HAP-1 (cell line): ENCODE measurements around the gene TBC1D22A.
A peak's percentile ranks its signal among the peaks of the same experiment; 100 is the strongest.
"Not testable (repeated sequence)": the region's sequence is repeated elsewhere in the genome, so short reads cannot be mapped to it uniquely, and the experiment has no call there.

Source experiments
- DNase-seq, 2 experiments: peaks; one replicate each; pipeline ENCODE4 v3.0.0-alpha.2; 2016 to 2020; ENCODE audit warnings: low spot score in 2 of 2
- H3K27me3 ChIP-seq: fragments of 250-450 bp; sonication (Bioruptor Pico); 2 replicates; pipeline ENCODE4 v1.5.1; 2020; ENCODE audit warnings: low read depth, mild to moderate bottlenecking, moderate library complexity
- H3K36me3 ChIP-seq: fragments of 250-450 bp; sonication (Bioruptor Pico); replicated peaks from 2 replicates; pipeline ENCODE4 v1.5.1; 2020; ENCODE audit warnings: mild to moderate bottlenecking
- H3K4me1 ChIP-seq: fragments of 250-450 bp; sonication (Bioruptor Pico); 2 replicates; pipeline ENCODE4 v1.5.1; 2020; ENCODE audit warnings: mild to moderate bottlenecking
- H3K4me3 ChIP-seq: fragments of 250-450 bp; sonication (Bioruptor Pico); 2 replicates; pipeline ENCODE4 v1.5.1; 2020; ENCODE audit warnings: mild to moderate bottlenecking, moderate library complexity
- H3K9me3 ChIP-seq: fragments of 250-450 bp; sonication (Bioruptor Pico); 2 replicates; pipeline ENCODE4 v1.5.1; 2020; ENCODE audit warnings: mild to moderate bottlenecking, moderate library complexity
- in situ Hi-C: fragments of 300-500 bp; cut with MboI; formaldehyde crosslinking; loops from 3 replicates; pipeline ENCODE4 v1.14.3; 2020; ENCODE audit warnings: low sequenced_read_pairs, inconsistent platforms, mixed read lengths

The TBC1D22A gene

GRCh38 chr22:46815896-46816731, 53.7 kb downstream of the TBC1D22A start:
- H3K4me3 ChIP-seq: no peak overlapping the region
- no peak for DNase-seq
- H3K36me3 ChIP-seq: no peaks in the 10 kb centered on the region
- no peaks in the 10 kb centered on the region for H3K27me3 ChIP-seq
- in situ Hi-C loops: no loop called here
- H3K4me1 ChIP-seq: 0 out of 2 replicates have a peak, but pooled peaks cover 3% of the 10 kb centered on the region
- no peaks in the 10 kb centered on the region for H3K9me3 ChIP-seq

GRCh38 chr22:46817390-46817789, 54.9 kb downstream of the TBC1D22A start:
- H3K4me1 ChIP-seq, H3K36me3 ChIP-seq, H3K9me3 ChIP-seq, in situ Hi-C loops, H3K27me3 ChIP-seq, H3K4me3 ChIP-seq, DNase-seq: not testable (repeated sequence)

GRCh38 chr22:46823248-46823647, 60.8 kb downstream of the TBC1D22A start:
- Histone ChIP-seq H3K4me3 (no peak overlapping the region), H3K9me3 (no peaks in the 10 kb centered on the region), H3K27me3 (no peaks in the 10 kb centered on the region), H3K36me3 (no peaks in the 10 kb centered on the region), H3K4me1 (no peaks in the 10 kb centered on the region)
- no peak for DNase-seq
- in situ Hi-C loops: no loop called here

- Histone ChIP-seq H3K9me3 (no peaks in the 10 kb centered on the region), H3K36me3 (no peaks in the 10 kb centered on the region), H3K4me3 (no peak overlapping the region), H3K4me1 (no peaks in the 10 kb centered on the region), H3K27me3 (no peaks in the 10 kb centered on the region)
- no peak for DNase-seq
- in situ Hi-C loops: no loop called here
Measured at GRCh38 chr22:46823654-46824053, 61.2 kb downstream of the TBC1D22A start.

GRCh38 chr22:46824344-46824909, 62.0 kb downstream of the TBC1D22A start:
- Histone ChIP-seq H3K4me3 (no peak overlapping the region), H3K36me3 (no peaks in the 10 kb centered on the region), H3K27me3 (no peaks in the 10 kb centered on the region), H3K9me3 (no peaks in the 10 kb centered on the region), H3K4me1 (peaks cover 6% of the 10 kb centered on the region)
- no peak for DNase-seq
- in situ Hi-C loops: no loop called here

- Histone ChIP-seq H3K9me3 (no peaks in the 10 kb centered on the region), H3K4me1 (peaks cover 12% of the 10 kb centered on the region), H3K4me3 (no peak overlapping the region), H3K36me3 (no peaks in the 10 kb centered on the region), H3K27me3 (no peaks in the 10 kb centered on the region)
- in situ Hi-C loops: no loop called here
- no peak for DNase-seq
Measured at GRCh38 chr22:46824980-46825544, 62.6 kb downstream of the TBC1D22A start.

GRCh38 chr22:46826438-46827135, 64.1 kb downstream of the TBC1D22A start:
- Histone ChIP-seq H3K36me3 (no peaks in the 10 kb centered on the region), H3K4me1 (peaks cover 15% of the 10 kb centered on the region)
- in situ Hi-C loops: no loop called here

GRCh38 chr22:46827136-46827780, 64.8 kb downstream of the TBC1D22A start:
- Histone ChIP-seq H3K9me3 (no peaks in the 10 kb centered on the region), H3K27me3 (no peaks in the 10 kb centered on the region), H3K36me3 (no peaks in the 10 kb centered on the region), H3K4me1 (peaks cover 15% of the 10 kb centered on the region), H3K4me3 (no peak overlapping the region)
- no peak for DNase-seq
- in situ Hi-C loops: no loop called here

More at GRCh38 chr22:46826438-46827135, 64.1 kb downstream of the TBC1D22A start:
- Histone ChIP-seq H3K9me3 (no peaks in the 10 kb centered on the region), H3K4me3 (no peak overlapping the region), H3K27me3 (no peaks in the 10 kb centered on the region)
- DNase-seq: no peak

GRCh38 chr22:46827781-46828180, 65.3 kb downstream of the TBC1D22A start:
- no peaks in the 10 kb centered on the region for H3K9me3 ChIP-seq
- no peaks in the 10 kb centered on the region for H3K36me3 ChIP-seq
- no peak overlapping the region for H3K4me3 ChIP-seq
- no peak for DNase-seq
- H3K4me1 ChIP-seq: peaks cover 15% of the 10 kb centered on the region
- in situ Hi-C loops: no loop called here
- H3K27me3 ChIP-seq: no peaks in the 10 kb centered on the region

- H3K9me3 ChIP-seq: no peaks in the 10 kb centered on the region
- H3K4me1 ChIP-seq: peaks cover 15% of the 10 kb centered on the region
- H3K4me3 ChIP-seq: no peak overlapping the region
- no peaks in the 10 kb centered on the region for H3K36me3 ChIP-seq
- in situ Hi-C loops: no loop called here
- DNase-seq: no peak
- H3K27me3 ChIP-seq: no peaks in the 10 kb centered on the region
Measured at GRCh38 chr22:46828323-46828900, 66.0 kb downstream of the TBC1D22A start.

GRCh38 chr22:46829117-46829891, 66.9 kb downstream of the TBC1D22A start:
- peak; percentile 30 to 46 for DNase-seq
- no peaks in the 10 kb centered on the region for H3K36me3 ChIP-seq
- no peaks in the 10 kb centered on the region for H3K27me3 ChIP-seq
- in situ Hi-C loops: no loop called here
- no peaks in the 10 kb centered on the region for H3K9me3 ChIP-seq
- peaks cover 15% of the 10 kb centered on the region for H3K4me1 ChIP-seq
- H3K4me3 ChIP-seq: no peak overlapping the region

- peaks cover 6% of the 10 kb centered on the region for H3K9me3 ChIP-seq
- H3K4me1 ChIP-seq: peaks cover 15% of the 10 kb centered on the region
- H3K27me3 ChIP-seq: no peaks in the 10 kb centered on the region
- no peaks in the 10 kb centered on the region for H3K36me3 ChIP-seq
- DNase-seq: peak in 1 of 2 experiments; percentile 53
- in situ Hi-C loops: no loop called here
- no peak overlapping the region for H3K4me3 ChIP-seq
Measured at GRCh38 chr22:46829941-46830715, 67.7 kb downstream of the TBC1D22A start.
